Measurements from ENCODE around the gene RAB8B.

- TF ChIP-seq POLR2AphosphoS5 (IDR thresholded peaks at IDR 0.05; ENCODE audit: low read depth, low read length) (no peak), TCF7L2 (IDR thresholded peaks at IDR 0.05; ENCODE audit: low read depth, low read length) (no peak), CTCF (IDR thresholded peaks at IDR 0.05) (no peak)
These were observed 16.5 kb upstream of the RAB8B start for GRCh38 chr15:63172851-63173451.
